Endothelial cell (in vitro differentiated cells): ENCODE results near the gene SP7. TPM values are rescaled to one million over a fixed set of nuclear protein-coding genes. Genes with fewer than 3 reads are reported as not detected.

Experiments used
- DNase-seq: peaks from one replicate; pipeline ENCODE4 v3.0.0; 2021; ENCODE audit warnings: low spot score
- H3K27ac Mint-ChIP-seq: one replicate; pipeline ENCODE4 v1.8.0; 2021; ENCODE audit warnings: mixed read lengths, inconsistent platforms; ENCODE audit not compliant: unreplicated experiment
- H3K27me3 Mint-ChIP-seq: one replicate; pipeline ENCODE4 v1.8.0; 2021; ENCODE audit warnings: mild to moderate bottlenecking, moderate library complexity, mixed read lengths, inconsistent platforms; ENCODE audit not compliant: unreplicated experiment
- H3K36me3 Mint-ChIP-seq: one replicate; pipeline ENCODE4 v1.8.0; 2021; ENCODE audit warnings: mild to moderate bottlenecking, low read depth, mixed read lengths, inconsistent platforms; ENCODE audit not compliant: unreplicated experiment
- H3K4me1 Mint-ChIP-seq: one replicate; pipeline ENCODE4 v1.8.0; 2021; ENCODE audit warnings: mild to moderate bottlenecking, mixed read lengths, inconsistent platforms; ENCODE audit not compliant: unreplicated experiment
- H3K4me3 Mint-ChIP-seq: one replicate; pipeline ENCODE4 v1.8.0; 2021; ENCODE audit warnings: mild to moderate bottlenecking, mixed read lengths, inconsistent platforms; ENCODE audit not compliant: unreplicated experiment
- H3K9me3 Mint-ChIP-seq: one replicate; pipeline ENCODE4 v1.8.0; 2021; ENCODE audit warnings: mixed read lengths, inconsistent platforms; ENCODE audit not compliant: unreplicated experiment
- total RNA-seq: library from RNA; stranded (reverse); fragmentation: NEBNext Ultra II Directional; extraction: Animal tissue kit (Norgen Biotek cat#: 25700); gene quantifications from one replicate; pipeline ENCODE4 v1.2.1, GENCODE V29; 2021; ENCODE audit not compliant: unreplicated experiment
- TF ChIP-seq, protein P1 (sequence below): fragments of 200-600 bp; sonication (generic); IDR thresholded peaks from one replicate; pipeline ENCODE4 v1.5.0; 2021; ENCODE audit warnings: antibody characterized with exemption; ENCODE audit not compliant: unreplicated experiment

SP7 gene
- total RNA-seq, 1 donor from 2014 or later: 3.6 TPM

- peaks cover 10% of the 10 kb centered on the region for H3K27me3 Mint-ChIP-seq
- H3K36me3 Mint-ChIP-seq: peaks cover 13% of the 10 kb centered on the region
- H3K9me3 Mint-ChIP-seq: no peaks in the 10 kb centered on the region
- H3K4me3 Mint-ChIP-seq: no peak overlapping the region
- no peak for DNase-seq
- H3K4me1 Mint-ChIP-seq: peaks cover 12% of the 10 kb centered on the region
- peak overlapping the region; percentile 7 for H3K27ac Mint-ChIP-seq
- TF ChIP-seq, protein P1, sequence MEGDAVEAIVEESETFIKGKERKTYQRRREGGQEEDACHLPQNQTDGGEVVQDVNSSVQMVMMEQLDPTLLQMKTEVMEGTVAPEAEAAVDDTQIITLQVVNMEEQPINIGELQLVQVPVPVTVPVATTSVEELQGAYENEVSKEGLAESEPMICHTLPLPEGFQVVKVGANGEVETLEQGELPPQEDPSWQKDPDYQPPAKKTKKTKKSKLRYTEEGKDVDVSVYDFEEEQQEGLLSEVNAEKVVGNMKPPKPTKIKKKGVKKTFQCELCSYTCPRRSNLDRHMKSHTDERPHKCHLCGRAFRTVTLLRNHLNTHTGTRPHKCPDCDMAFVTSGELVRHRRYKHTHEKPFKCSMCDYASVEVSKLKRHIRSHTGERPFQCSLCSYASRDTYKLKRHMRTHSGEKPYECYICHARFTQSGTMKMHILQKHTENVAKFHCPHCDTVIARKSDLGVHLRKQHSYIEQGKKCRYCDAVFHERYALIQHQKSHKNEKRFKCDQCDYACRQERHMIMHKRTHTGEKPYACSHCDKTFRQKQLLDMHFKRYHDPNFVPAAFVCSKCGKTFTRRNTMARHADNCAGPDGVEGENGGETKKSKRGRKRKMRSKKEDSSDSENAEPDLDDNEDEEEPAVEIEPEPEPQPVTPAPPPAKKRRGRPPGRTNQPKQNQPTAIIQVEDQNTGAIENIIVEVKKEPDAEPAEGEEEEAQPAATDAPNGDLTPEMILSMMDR: no peak
Observed at GRCh38 chr12:53288322-53288721, 47.8 kb downstream of the SP7 start.

DNA sequence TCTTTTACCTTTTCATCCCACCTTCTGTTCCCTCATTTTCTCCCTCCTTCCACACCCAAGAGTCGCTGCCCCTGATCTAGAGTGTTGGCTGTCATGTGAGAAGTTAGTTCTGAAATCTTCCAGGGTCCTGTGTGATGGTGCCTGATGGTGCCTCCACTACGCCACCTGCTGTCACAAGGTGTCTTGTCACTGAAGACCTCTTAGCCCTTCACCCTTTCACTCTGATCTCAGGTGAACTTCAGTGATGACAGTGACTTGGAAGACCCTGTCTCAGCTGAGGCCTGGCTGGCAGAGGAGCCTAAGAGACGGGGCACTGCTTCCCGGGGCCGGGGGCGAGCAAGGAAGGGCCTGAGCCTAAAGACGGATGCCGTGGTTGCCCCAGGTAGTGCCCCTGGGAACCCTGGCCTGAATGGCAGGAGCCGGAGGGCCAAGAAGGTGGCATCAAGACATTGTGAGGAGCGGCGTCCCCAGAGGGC, 48.4 kb downstream of the SP7 start:
- peak; percentile 79 for DNase-seq
- H3K27me3 Mint-ChIP-seq: peaks cover 5% of the 10 kb centered on the region
- peak overlapping the region; percentile 13 for H3K27ac Mint-ChIP-seq
- TF ChIP-seq, protein P1: peak; percentile 57
- H3K9me3 Mint-ChIP-seq: no peaks in the 10 kb centered on the region
- peaks cover 9% of the 10 kb centered on the region for H3K4me1 Mint-ChIP-seq
- H3K36me3 Mint-ChIP-seq: peaks cover 9% of the 10 kb centered on the region
- H3K4me3 Mint-ChIP-seq: peak overlapping the region; percentile 43

- peaks cover 5% of the 10 kb centered on the region for H3K36me3 Mint-ChIP-seq
- peaks cover 9% of the 10 kb centered on the region for H3K4me1 Mint-ChIP-seq
- peaks cover 5% of the 10 kb centered on the region for H3K27me3 Mint-ChIP-seq
- no peak overlapping the region for H3K4me3 Mint-ChIP-seq
- no peaks in the 10 kb centered on the region for H3K9me3 Mint-ChIP-seq
- TF ChIP-seq, protein P1: no peak
- DNase-seq: no peak
- no peak overlapping the region for H3K27ac Mint-ChIP-seq
Observed at GRCh38 chr12:53286448-53286847, 49.7 kb downstream of the SP7 start.

DNA sequence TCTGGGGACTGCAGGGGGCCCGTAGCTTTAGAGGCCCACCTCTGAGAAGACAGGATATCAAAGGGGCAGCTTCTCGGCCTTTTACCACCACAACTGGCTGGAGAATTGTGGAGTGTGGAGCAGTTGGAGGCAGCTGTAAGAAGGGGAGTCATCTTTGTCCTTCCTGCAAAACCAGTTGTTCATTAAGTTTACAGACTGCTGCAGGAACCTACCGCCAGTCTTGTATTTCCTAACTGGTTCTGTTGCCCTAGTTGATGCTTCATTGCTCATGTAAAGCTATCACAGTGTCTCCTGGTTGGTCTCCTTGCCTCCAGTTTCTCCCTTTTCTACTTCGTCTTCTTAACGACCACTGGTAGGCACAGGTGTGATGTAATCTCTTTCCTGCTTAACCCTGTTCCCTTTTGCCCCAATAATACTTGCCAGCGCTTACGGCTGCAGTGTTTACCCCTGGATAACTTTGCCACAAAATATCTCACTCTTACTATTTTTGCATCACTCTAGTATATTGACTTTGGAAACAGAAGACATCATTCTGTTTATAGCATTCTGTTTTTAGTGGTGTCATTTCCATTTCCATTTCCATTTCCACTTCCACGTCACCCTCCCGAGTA, 56.2 kb downstream of the SP7 start:
- Mint-ChIP-seq H3K4me1 (no peaks in the 10 kb centered on the region), H3K9me3 (no peaks in the 10 kb centered on the region), H3K27ac (no peak overlapping the region), H3K4me3 (no peak overlapping the region), H3K27me3 (peaks cover 2% of the 10 kb centered on the region), H3K36me3 (peaks cover 10% of the 10 kb centered on the region)
- no peak for DNase-seq
- TF ChIP-seq, protein P1: no peak

DNA sequence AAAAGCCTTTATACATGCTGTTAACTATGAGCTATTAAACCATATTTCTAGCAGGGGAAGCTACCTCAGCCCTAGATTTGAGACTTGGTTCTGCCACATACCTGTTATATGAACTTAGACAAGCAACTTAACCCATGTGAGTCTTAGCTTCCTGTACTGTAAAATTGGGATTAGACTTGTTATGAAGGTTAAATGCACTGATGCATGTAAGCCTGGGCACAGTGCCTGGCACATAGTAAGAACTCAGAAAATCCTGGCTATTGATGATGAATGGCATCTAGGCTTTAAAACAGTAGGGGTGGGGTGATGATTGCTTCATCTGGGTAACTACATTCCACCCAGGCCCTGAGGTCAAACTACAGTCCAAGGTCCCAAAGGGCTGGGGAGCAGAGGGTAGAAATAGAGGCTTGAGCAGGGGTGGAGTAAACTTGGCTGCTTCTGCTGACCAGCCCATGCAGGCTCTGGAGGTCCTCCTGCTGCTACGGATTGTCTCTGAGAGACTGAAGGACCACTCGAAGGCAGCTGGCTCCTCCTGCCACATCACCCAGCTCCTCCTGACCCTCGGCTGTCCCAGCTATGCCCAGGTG, 56.8 kb downstream of the SP7 start:
- no peak overlapping the region for H3K27ac Mint-ChIP-seq
- TF ChIP-seq, protein P1: no peak
- H3K36me3 Mint-ChIP-seq: peaks cover 10% of the 10 kb centered on the region

More for the DNA sequence above, 56.8 kb downstream of the SP7 start:
- H3K9me3 Mint-ChIP-seq: no peaks in the 10 kb centered on the region
- peaks cover 2% of the 10 kb centered on the region for H3K27me3 Mint-ChIP-seq
- no peak overlapping the region for H3K4me3 Mint-ChIP-seq
- DNase-seq: no peak
- H3K4me1 Mint-ChIP-seq: no peaks in the 10 kb centered on the region
